ENCODE results near the gene DIP2A. TPM values are rescaled to one million over a fixed set of nuclear protein-coding genes. Genes with fewer than 3 reads are reported as not detected.

Gene DIP2A
- polyA plus RNA-seq, 3 donors = 4.6 to 55.4 (median 6.1) TPM

GRCh38 chr21:46600978-46601377 lies 142.3 kb downstream of the DIP2A start:
- Mint-ChIP-seq H3K9me3 (peaks cover 2 to 8% (median 4%) of the 10 kb centered on the region in 7 donors), H3K4me3 (no peak overlapping the region), H3K27me3 (ENCODE audit: low read depth in 3 of 3) (peaks cover 0 to 1% (median 0%) of the 10 kb centered on the region in 3 donors), H3K4me1 (peaks cover 31% of the 10 kb centered on the region), H3K36me3 (no peaks in the 10 kb centered on the region), H3K27ac (no peak overlapping the region)
- Histone ChIP-seq H3K9ac (ENCODE audit: insufficient read depth, low read length, poor library complexity, severe bottlenecking) (no peak overlapping the region), H3K27me3 (ENCODE audit: control insufficient read depth in 2 of 2, insufficient read depth in 2 of 2, low read length in 2 of 2) (no peaks in the 10 kb centered on the region), H3K36me3 (replicated peaks in 1 of 2; ENCODE audit: control insufficient read depth in 1 of 2, insufficient read depth in 2 of 2, low read length in 2 of 2) (no peaks in the 10 kb centered on the region), H3K4me1 (ENCODE audit: control insufficient read depth in 1 of 2, insufficient read depth in 2 of 2, low read length in 2 of 2) (peaks cover 16% of the 10 kb centered on the region in 2 donors), H3K27ac (ENCODE audit: low read depth in 1 of 2, low read length in 2 of 2) (no peak overlapping the region), H4K20me1 (ENCODE audit: insufficient read depth, low read length) (no peaks in the 10 kb centered on the region), H3K4me3 (replicated peaks in 1 of 3; ENCODE audit: low read depth in 2 of 3, low read length in 3 of 3) (no peak overlapping the region), H3K9me3 (replicated peaks in 1 of 2; ENCODE audit: control insufficient read depth in 1 of 2, insufficient read depth in 1 of 2, low read length in 2 of 2) (peaks cover 0 to 16% of the 10 kb centered on the region in 2 donors), H3K4me2 (replicated peaks; ENCODE audit: extremely low read depth, low read length, poor library complexity, severe bottlenecking) (no peak overlapping the region), H3K79me2 (ENCODE audit: insufficient read depth, low read length) (no peaks in the 10 kb centered on the region), H2AFZ (ENCODE audit: insufficient read depth, low read depth, low read length, poor library complexity, severe bottlenecking) (peak overlapping the region; percentile 62)
- intact Hi-C loops (cut with micrococcal nuclease) = no loop called here
- no peak for TF ChIP-seq CTCF (IDR thresholded peaks at IDR 0.05)
- DNase-seq = no peak
- 80% methylated on average over 8 of the region's 9 CpGs for WGBS (ENCODE audit: insufficient coverage)

DNA sequence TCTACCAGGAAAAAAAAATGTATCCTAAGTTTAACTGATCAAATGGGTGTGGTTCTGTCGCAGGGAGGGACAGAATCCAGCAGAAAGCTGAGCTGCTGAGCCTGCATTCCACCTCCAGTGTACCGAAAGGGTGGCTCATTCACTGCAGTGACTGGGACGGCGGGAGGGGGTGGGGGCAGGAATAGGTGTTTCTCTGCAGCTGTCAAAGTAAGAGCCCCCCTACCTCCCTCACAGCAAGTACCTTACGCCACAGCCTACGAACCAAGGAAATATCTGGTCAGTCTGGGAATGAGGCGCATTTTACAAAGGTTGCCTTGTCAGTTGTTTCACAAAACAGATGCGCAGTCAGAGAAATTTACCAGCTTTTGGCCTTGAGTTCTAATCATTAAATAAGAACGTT lies 144.5 kb downstream of the DIP2A start:
- Histone ChIP-seq H4K20me1 (ENCODE audit: insufficient read depth, low read length) (no peaks in the 10 kb centered on the region), H2AFZ (ENCODE audit: insufficient read depth, low read depth, low read length, poor library complexity, severe bottlenecking) (no peak overlapping the region), H3K9me3 (replicated peaks in 1 of 2; ENCODE audit: control insufficient read depth in 1 of 2, insufficient read depth in 1 of 2, low read length in 2 of 2) (peaks cover 0 to under 1% of the 10 kb centered on the region in 2 donors), H3K27ac (ENCODE audit: low read depth in 1 of 2, low read length in 2 of 2) (no peak overlapping the region), H3K79me2 (ENCODE audit: insufficient read depth, low read length) (no peaks in the 10 kb centered on the region), H3K27me3 (ENCODE audit: control insufficient read depth in 2 of 2, insufficient read depth in 2 of 2, low read length in 2 of 2) (no peaks in the 10 kb centered on the region), H3K4me2 (replicated peaks; ENCODE audit: extremely low read depth, low read length, poor library complexity, severe bottlenecking) (no peak overlapping the region), H3K4me1 (ENCODE audit: control insufficient read depth in 1 of 2, insufficient read depth in 2 of 2, low read length in 2 of 2) (peaks cover 26 to 28% of the 10 kb centered on the region in 2 donors), H3K9ac (ENCODE audit: insufficient read depth, low read length, poor library complexity, severe bottlenecking) (no peak overlapping the region), H3K36me3 (replicated peaks in 1 of 2; ENCODE audit: control insufficient read depth in 1 of 2, insufficient read depth in 2 of 2, low read length in 2 of 2) (no peaks in the 10 kb centered on the region), H3K4me3 (replicated peaks in 1 of 3; ENCODE audit: low read depth in 2 of 3, low read length in 3 of 3) (no peak overlapping the region)
- peaks cover 0 to under 1% (median 0%) of the 10 kb centered on the region in 7 donors for H3K9me3 Mint-ChIP-seq
- TF ChIP-seq CTCF (IDR thresholded peaks at IDR 0.05) = no peak
- H3K27ac Mint-ChIP-seq = no peak overlapping the region
- H3K27me3 Mint-ChIP-seq (ENCODE audit: low read depth in 3 of 3) = peaks cover 0 to 2% (median 0%) of the 10 kb centered on the region in 3 donors
- H3K4me3 Mint-ChIP-seq = no peak overlapping the region
- intact Hi-C loops (cut with micrococcal nuclease) = no loop called here
- H3K36me3 Mint-ChIP-seq = no peaks in the 10 kb centered on the region
- WGBS (ENCODE audit: insufficient coverage) = 100% methylated on average over 1 of the region's 9 CpGs
- H3K4me1 Mint-ChIP-seq = peaks cover 47% of the 10 kb centered on the region
- DNase-seq = no peak
